GM21576 (cell line): ENCODE results near the gene TCF12.
"Not testable (repeated sequence)": the region's sequence is repeated elsewhere in the genome, so short reads cannot be mapped to it uniquely, and the experiment has no call there.

ENCODE experiments used
- ATAC-seq: cut with Tn5 transposase; IDR thresholded peaks from one replicate; pipeline ENCODE4 v1.9.1; 2021; ENCODE audit warnings: mild to moderate bottlenecking, moderate library complexity; ENCODE audit not compliant: unreplicated experiment

The TCF12 gene

GRCh38 chr15:57130956-57131355 is 212.5 kb downstream of the TCF12 start:
- no peak for ATAC-seq

DNA sequence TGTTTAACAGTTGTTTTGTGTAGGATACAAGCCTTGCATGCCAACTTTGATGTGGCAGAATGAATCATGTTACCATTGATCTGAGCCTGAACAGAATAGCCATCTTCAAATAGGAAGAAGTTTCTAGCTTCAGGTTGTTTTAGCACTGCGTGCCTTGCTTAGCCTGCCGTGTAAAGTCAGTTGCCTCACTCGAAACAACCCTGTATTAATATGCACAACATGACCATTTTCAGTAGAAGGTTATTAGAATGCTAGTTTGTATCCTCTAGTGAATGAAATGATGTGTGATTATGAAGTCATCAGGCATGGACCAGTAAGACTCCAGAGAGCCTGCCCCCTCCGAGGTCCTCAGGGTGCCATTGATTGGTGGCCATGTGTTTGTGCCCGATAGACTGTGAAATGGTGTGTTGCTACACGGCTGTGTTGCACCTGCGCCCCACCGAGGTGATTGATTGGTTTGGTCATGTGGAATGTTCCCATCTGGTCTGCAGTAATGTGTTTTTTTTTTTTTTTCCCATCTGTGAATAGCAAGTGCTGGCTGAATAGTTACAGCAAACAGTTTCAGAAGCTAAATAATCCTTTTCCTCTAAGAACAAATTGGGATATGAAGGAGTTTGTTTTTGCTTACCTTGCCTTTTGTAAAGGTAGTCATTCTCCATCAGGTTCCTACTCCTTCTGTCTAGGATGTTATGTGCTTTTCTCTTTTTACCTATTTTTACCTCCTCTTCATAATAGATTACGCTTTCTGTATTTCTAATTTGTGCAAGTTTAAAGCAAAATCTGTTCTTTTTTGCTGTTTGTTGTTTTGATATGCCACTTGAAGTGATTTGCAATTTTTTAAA is 214.9 kb downstream of the TCF12 start:
- no peak for ATAC-seq

DNA sequence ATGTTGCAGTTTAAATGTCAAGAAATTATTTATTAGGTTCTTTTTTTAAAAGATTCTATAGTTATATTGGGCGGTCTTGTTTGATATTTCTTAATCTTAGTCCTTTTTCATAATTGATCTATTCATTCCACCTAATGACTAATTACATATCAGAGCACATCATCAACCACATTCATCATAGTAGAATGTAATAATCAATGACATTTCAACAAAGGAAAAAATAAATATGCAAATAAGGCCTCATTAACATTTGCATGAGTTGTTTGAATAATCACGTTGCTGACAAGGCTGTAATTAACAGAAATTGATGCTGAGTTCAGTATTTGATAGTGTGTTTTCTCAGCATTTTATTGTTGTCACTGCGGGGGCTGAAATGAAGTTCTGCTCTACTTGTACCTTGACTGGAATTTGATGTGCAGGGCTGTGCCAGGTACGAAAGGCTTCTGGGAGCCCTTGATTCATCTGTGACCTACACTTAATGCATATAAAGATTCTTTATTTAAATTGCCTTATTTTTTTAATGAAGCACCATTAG is 215.7 kb downstream of the TCF12 start:
- ATAC-seq: no peak

DNA sequence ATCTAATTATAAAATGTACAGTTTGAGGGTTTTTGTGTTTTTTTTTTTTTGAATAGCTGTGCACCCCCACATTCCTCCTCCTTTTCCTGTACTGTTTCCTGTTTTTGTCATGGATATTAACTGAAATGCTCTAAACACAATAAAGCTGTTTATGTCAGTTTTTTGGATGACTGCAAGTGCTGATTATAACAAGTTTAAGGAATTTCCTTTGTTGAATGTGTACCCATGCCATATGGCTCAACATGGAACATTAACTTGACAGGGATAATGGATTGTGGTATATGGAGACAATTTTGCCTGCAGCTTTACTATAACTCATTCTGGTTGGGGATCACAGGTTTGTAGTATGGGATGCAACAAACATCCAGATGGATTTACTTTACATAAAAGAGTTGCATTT is 216.4 kb downstream of the TCF12 start:
- ATAC-seq: no peak

- ATAC-seq: no peak
These were observed 217.4 kb downstream of the TCF12 start for GRCh38 chr15:57135800-57136199.

DNA sequence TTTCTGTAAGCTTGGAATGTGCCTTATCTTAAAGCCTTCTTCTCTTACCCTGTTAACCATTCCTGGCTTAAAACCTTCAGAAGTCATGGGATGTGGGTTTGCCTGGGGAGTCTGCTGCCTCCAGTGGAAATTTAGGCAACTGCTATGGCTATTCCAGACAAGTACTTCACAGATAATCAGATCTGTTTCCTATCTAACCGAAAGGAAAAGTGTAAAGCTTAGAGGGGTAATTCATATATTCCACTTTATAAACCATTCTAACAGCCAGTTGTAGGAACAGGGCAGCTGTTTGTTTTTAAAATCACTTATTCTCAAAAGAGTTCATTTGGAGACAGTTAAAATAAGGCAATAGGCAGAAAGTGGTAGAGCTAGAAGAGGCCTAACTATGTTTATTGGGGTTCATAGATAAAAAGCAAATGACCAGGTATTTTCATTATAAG is 219.9 kb downstream of the TCF12 start:
- no peak for ATAC-seq

DNA sequence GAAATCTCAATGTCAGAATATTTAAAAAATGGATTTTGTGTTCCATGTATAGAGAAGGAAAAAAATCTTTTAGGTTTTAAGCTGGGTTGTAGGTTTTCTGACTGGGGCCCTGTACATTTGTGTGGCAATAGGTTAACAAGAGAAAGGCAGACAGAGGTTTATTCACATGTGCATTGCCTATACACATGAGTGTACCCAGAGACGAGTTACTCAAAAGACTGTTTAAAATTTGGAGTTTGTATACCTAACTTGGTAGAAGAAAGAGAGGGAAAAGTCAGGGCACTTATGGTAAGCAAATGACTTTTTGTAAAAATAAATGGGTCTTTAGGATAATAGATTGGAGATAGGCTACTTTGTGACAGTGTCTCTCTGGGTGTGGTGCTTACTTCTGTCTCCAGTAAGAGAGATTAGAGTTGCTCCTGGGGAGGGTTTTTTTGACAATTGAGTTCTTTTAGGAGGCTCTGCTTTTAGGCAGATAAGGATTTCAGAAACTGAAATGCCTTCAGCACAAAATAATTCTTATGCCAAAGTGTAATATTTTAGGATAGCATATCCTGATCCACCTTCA is 225.2 kb downstream of the TCF12 start:
- ATAC-seq: no peak

DNA sequence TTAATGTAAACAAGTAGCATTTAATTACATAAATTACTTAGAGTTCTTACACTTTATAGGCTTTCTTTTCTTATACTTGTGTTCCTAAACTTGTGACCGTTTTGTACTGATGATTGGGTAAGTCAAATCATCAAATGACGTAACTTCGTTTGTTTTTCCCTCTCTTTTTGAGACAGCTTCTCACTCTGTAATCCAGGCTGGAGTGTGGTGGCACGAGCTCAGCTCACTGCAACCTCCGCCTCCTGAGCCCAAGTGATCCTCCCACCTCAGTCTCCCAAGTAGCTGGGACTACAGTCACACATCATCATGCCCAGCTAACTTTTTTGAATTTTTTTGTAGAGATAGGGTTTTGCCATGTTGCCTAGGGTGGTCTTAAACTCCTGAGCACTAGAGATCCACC is 226.0 kb downstream of the TCF12 start:
- no peak for ATAC-seq

DNA sequence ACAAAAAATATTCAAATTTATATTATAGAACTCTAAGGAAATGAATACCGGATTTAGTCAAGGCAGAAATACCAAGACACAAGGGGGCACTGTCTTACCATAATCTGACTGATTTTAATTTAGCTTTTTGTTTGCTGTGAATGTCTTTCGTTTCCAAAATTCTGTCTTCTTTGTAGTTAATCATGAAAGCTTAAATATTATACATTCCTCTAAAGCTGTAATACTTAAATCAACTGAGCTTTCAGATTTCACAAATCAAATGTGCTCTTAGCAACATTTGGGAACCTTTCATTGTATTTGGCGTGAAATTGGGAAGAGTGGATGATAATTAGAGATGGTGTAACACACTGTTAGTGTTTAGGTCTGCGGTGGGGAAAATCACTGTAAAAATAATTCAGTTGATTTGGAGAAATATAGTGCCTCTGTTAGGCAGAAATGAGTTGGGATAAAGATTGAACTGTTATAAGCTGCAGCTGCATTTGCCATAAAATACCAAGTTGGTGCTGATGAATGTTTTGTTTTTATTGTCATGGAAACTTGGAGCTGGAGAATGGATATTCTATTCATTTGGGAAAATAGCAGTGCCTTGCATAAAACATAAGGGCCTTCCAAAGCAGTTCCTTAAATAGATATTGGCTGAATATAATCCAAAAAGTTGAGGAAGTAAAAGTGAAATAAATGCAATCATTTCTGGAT is 228.2 kb downstream of the TCF12 start:
- ATAC-seq: no peak

GRCh38 chr15:57147621-57148020 is 229.2 kb downstream of the TCF12 start:
- no peak for ATAC-seq

GRCh38 chr15:57148262-57148661 is 229.8 kb downstream of the TCF12 start:
- no peak for ATAC-seq

GRCh38 chr15:57149196-57149595 is 230.8 kb downstream of the TCF12 start:
- no peak for ATAC-seq

DNA sequence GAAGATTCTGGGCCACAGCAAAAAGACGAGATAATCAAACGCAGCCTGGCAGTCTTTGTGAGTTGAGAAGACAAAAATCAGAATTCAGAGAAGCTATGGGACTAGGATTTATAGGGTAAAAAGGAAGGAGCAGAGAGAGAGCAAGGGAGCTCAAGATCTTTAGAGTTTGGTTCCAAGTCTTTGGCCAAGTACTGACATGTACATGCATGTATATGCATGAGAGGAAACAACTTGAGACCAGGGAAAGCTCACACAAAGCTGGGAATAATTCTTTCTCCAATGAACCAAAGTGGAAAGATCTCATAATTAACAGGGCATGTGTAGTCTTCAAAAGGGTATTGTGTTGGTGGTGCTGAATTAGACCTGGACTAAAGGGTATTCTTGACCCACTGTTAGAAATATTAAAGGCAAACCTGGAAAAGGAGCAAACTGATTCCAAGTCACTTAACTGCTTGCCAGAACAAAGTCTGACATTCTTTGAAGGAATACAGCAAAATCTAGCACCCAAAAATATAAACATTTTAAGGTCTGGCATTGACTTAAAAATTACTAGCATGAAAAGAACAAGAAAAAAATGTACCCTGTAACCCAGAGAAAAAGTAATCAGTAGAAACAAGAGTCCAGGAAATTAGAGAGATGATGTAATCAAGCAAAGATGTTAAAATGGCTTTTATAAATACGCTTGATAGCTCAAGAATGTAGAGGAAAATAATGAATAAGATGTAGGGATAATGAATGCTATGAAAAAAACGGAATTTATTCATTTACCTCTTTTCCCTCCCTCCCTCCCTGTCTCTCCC is 231.8 kb downstream of the TCF12 start:
- no peak for ATAC-seq

GRCh38 chr15:57150866-57151203 is 232.4 kb downstream of the TCF12 start:
- not testable (repeated sequence) for ATAC-seq

DNA sequence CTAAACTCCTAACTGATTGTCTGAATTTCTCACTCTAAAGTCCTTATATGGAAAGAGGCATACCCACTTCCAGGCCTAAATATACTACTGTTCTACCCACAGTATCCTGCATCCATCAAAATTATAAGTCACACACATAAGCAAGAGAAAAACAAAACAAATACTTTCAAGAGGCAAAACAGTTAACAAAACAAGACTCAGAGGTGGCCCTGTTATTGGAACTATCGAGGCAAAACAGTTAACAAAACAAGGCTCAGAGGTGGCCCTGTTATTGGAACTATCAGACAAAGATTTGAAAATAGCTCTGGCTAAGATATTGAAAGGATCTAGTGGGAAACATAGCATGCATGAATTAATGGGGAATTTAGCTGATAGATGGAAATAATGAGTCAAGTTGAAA is 233.7 kb downstream of the TCF12 start:
- no peak for ATAC-seq

DNA sequence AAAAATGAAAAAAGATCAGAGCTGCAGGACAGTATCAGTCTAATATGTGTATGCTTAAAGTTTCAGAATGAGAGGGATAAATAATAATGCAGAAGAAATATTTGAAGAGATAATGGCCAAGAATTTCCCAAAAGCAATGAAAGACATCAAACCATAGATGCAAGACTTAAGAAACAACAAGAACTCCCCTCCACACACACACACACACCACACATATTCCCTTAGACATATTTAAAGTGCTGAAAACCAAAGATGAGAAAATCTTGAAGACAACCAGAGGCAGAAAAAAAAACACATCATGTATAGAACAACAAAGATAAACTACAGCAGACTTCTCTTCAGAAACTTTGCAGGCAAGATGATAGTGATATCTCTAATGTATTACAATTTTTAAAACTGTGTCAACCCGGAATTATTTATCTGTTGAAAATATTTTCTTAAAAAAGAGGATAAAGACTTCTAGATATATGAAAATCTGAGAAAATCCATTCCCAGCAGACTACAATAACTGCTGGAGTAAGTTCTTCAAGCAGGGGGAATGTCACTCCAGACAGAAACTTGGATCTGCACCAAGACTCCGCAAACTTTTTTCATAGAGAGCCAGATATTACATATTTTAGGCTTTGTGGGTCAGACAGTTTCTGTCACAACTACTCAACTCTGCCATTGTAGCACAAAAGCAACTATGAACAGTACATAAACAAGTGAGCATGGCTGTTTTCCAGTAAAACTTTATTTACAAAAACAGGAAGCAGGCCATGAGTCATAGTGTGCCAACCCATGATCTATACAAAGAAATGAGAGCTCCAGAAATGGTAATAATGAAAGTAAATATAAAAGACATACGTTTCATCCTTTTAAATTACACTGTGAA is 234.5 kb downstream of the TCF12 start:
- ATAC-seq: no peak

DNA sequence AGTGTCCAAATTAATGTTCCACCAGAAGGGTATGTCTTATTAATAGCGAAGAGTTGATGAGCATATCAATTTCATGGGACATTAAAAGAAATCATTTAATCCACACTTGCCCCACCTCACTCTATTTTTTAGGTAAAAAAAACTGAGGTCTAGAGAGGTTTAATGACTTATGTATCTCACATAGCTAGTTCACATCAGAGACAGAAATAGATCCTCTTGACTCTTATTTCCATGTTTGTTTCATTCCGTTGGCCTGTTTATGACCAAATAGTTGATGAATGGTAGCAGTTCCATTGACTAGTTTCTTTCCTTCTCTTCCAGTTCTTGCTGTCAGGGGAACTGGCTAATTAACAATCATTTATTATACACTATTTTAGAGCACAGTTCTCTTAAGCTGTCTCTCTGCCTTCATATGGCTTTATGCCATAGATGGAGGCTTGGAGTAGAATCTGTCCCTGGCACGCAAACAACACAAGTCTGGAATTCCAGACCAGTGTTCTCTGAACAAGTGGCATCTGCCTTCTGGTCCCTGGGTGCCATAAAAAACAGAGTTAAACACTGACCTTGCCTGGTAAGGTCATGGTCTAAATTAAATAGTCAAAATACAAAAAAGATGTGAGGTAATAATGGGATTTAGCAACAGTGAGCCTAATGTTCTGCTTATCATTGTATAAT is 237.9 kb downstream of the TCF12 start:
- no peak for ATAC-seq

DNA sequence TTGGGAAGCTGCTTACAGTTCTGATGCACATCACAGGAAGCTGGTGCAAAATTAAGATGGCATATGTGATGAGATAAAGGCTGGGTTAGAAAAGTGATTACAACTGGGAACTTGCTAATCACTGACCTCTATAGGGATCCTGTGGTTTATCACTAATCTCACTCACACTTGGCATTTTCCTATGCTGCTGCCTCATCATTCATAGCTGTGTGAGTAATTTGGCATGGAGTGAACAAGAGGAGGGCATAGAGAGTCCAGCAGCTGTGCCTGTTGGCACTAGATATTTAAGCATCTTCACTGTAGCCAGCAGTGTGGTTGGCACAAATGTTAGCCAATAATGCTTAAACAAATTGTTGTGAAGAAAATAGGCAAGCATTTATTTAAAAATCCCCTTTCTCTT is 240.1 kb downstream of the TCF12 start:
- ATAC-seq: no peak

- no peak for ATAC-seq
These were observed 240.7 kb downstream of the TCF12 start for GRCh38 chr15:57158997-57159668.
